Thoracic aorta (tissue), 2 donors: ENCODE measurements around the gene GULP1. TPM values are rescaled to one million over a fixed set of nuclear protein-coding genes. Genes with fewer than 3 reads are reported as not detected.

Source experiments
- ATAC-seq: fragments of 150-250 bp; one replicate; pipeline ENCODE4 v1.8.0; 2017; ENCODE audit warnings: low read depth; ENCODE audit not compliant: insufficient number of reproducible peaks, low FRiP score
- DNase-seq: peaks from one replicate; pipeline ENCODE4 v3.0.0-alpha.2; 2020; ENCODE audit warnings: low spot score
- H3K27ac ChIP-seq, 2 donors: fragments of 200-600 bp; sonication (generic); 1 replicate in 1 of 2; 2 replicates in 1 of 2; pipeline ENCODE4 v1.5.1; 2016; ENCODE audit warnings: mild to moderate bottlenecking in 2 of 2, moderate library complexity in 2 of 2
- H3K27me3 ChIP-seq: fragments of 200-600 bp; sonication (generic); replicated peaks from 2 replicates; pipeline ENCODE4 v1.6.0; 2016; ENCODE audit warnings: mild to moderate bottlenecking; ENCODE audit not compliant: insufficient read depth
- H3K36me3 ChIP-seq: fragments of 200-600 bp; sonication (generic); one replicate; pipeline ENCODE4 v1.5.1; 2016
- H3K4me1 ChIP-seq, 2 donors: fragments of 200-600 bp; sonication (generic); 1 replicate in 1 of 2; 2 replicates in 1 of 2; pipeline versions ENCODE4 v1.5.1 to v1.6.0; 2016; ENCODE audit warnings: low read depth in 2 of 2, mild to moderate bottlenecking in 1 of 2; ENCODE audit not compliant: control insufficient read depth in 1 of 2
- H3K4me3 ChIP-seq: fragments of 200-600 bp; sonication (generic); 2 replicates; pipeline ENCODE4 v1.5.1; 2016; ENCODE audit warnings: mild to moderate bottlenecking
- H3K9me3 ChIP-seq: fragments of 200-600 bp; sonication (generic); 2 replicates; pipeline ENCODE4 v1.5.1; 2016
- CTCF ChIP-seq: fragments of 200-600 bp; sonication (generic); IDR thresholded peaks from one replicate; pipeline ENCODE4 v1.5.1; 2019; ENCODE audit warnings: antibody characterized with exemption
- total RNA-seq, 2 donors: library from RNA; depleted of rRNA; stranded (reverse); fragments of >200 nt; gene quantifications; one replicate each; pipeline versions ENCODE4 v1.1.0 to v1.2.3, GENCODE V29; 2016

Gene GULP1
- total RNA-seq, 2 donors from 2014 or later: 64.0 to 80.9 TPM

- TF ChIP-seq CTCF: no peak
- Histone ChIP-seq H3K27me3 (no peaks in the 10 kb centered on the region), H3K27ac (no peak overlapping the region), H3K36me3 (no peaks in the 10 kb centered on the region), H3K9me3 (no peaks in the 10 kb centered on the region), H3K4me3 (no peak overlapping the region), H3K4me1 (peaks cover 7 to 30% of the 10 kb centered on the region in 2 donors)
- DNase-seq (no peak), ATAC-seq (no peak)
Observed at GRCh38 chr2:188338463-188338862, 46.8 kb downstream of the GULP1 start.

- Histone ChIP-seq H3K4me3 (no peak overlapping the region), H3K36me3 (no peaks in the 10 kb centered on the region), H3K9me3 (no peaks in the 10 kb centered on the region), H3K27ac (no peak overlapping the region), H3K4me1 (peaks cover 0 to 19% of the 10 kb centered on the region in 2 donors), H3K27me3 (no peaks in the 10 kb centered on the region)
- no peak for DNase-seq
- no peak for ATAC-seq
- TF ChIP-seq CTCF: no peak
Observed at GRCh38 chr2:188340257-188340656, 48.6 kb downstream of the GULP1 start.

- ATAC-seq: no peak
- Histone ChIP-seq H3K4me1 (peaks cover 2 to 18% of the 10 kb centered on the region in 2 donors), H3K4me3 (no peak overlapping the region), H3K9me3 (no peaks in the 10 kb centered on the region), H3K27me3 (no peaks in the 10 kb centered on the region), H3K27ac (no peak overlapping the region), H3K36me3 (no peaks in the 10 kb centered on the region)
- no peak for DNase-seq
- no peak for TF ChIP-seq CTCF
Observed at GRCh38 chr2:188345020-188345419, 53.3 kb downstream of the GULP1 start.

- no peak for DNase-seq
Observed at GRCh38 chr2:188345426-188345825, 53.8 kb downstream of the GULP1 start.

GRCh38 chr2:188345831-188346458, 54.3 kb downstream of the GULP1 start:
- Histone ChIP-seq H3K4me3 (no peak overlapping the region), H3K27me3 (no peaks in the 10 kb centered on the region), H3K36me3 (no peaks in the 10 kb centered on the region), H3K4me1 (peaks cover 2 to 18% of the 10 kb centered on the region in 2 donors), H3K27ac (no peak overlapping the region), H3K9me3 (no peaks in the 10 kb centered on the region)
- TF ChIP-seq CTCF: no peak
- DNase-seq (no peak), ATAC-seq (no peak)

More at GRCh38 chr2:188345426-188345825, 53.8 kb downstream of the GULP1 start:
- Histone ChIP-seq H3K27me3 (no peaks in the 10 kb centered on the region), H3K27ac (no peak overlapping the region), H3K4me1 (peaks cover 2 to 18% of the 10 kb centered on the region in 2 donors), H3K4me3 (no peak overlapping the region), H3K9me3 (no peaks in the 10 kb centered on the region), H3K36me3 (no peaks in the 10 kb centered on the region)
- no peak for TF ChIP-seq CTCF
- no peak for ATAC-seq
